Esophagus muscularis mucosa (tissue), 4 donors: ENCODE measurements around the gene KRT15.

Source experiments
- CTCF ChIP-seq, 3 experiments: fragments of 200-600 bp in 2 of 3; fragments of 450-650 bp in 1 of 3; sonication (generic) in 2 of 3; IDR thresholded peaks; one replicate each; pipeline ENCODE4 v1.5.1; 2017 to 2019; ENCODE audit warnings: antibody characterized with exemption in 3 of 3, mild to moderate bottlenecking in 2 of 3, moderate library complexity in 1 of 3
- EP300 ChIP-seq: sonication (generic); formaldehyde crosslinking; IDR thresholded peaks from one replicate; pipeline ENCODE4 v1.6.1; 2017; ENCODE audit warnings: antibody characterized with exemption
- POLR2A ChIP-seq: fragments of 450-650 bp; IDR thresholded peaks from one replicate; pipeline ENCODE4 v1.6.1; 2017; ENCODE audit warnings: antibody characterized with exemption, moderate library complexity, mild to moderate bottlenecking, low read depth
- POLR2AphosphoS5 ChIP-seq, 2 donors: sonication (generic); formaldehyde crosslinking; IDR thresholded peaks; one replicate each; pipeline ENCODE4 v1.6.1; 2017; ENCODE audit warnings: antibody characterized with exemption in 2 of 2

DNA sequence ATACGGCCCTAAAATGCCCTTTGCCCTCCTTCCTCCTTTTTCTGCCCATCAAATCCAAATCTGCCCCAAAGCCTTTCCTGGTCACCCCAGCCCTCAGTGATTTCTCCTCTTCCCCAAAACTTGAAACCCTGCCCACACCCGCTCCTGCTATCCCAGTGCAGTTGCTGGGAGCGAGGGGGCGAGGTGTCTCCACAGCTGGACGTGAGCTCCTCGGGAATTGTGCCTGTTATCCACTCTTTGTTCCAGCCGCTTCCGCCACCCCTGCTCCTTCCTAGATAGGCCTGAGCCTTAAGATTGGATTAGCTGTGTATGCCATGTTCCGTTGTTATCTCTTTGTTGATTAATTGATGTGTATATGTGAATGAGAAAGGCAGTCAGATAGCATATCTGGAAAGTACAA, 35.2 kb downstream of the KRT15 start:
- no peak for TF ChIP-seq CTCF (IDR thresholded peaks at IDR 0.05)
- no peak for TF ChIP-seq POLR2A
- no peak for TF ChIP-seq POLR2AphosphoS5 (IDR thresholded peaks at IDR 0.05)
- TF ChIP-seq EP300: no peak
